Activated T-helper 1 cell treated with anti-CD3 and anti-CD28 coated beads, Interleukin-12 subunit alpha, Interleukin-12 subunit beta, Interleukin-2, Interleukin-4 antibody, amounts not matched to agents 30 ng/mL and 10 ng/mL and 1 ng/mL, durations not matched to agents 14 hours and 24 hours and 36 hours (primary cell): Measurements from ENCODE around the gene AP3S1. TPM values are rescaled to one million over a fixed set of nuclear protein-coding genes. Genes with fewer than 3 reads are reported as not detected.

ENCODE experiments used
- DNase-seq: peaks from one replicate; pipeline ENCODE4 v3.0.0; 2021; ENCODE audit warnings: low spot score
- H3K27ac Mint-ChIP-seq: one replicate; pipeline ENCODE4 v1.8.0; 2021; ENCODE audit warnings: mild to moderate bottlenecking, mixed read lengths
- H3K27me3 Mint-ChIP-seq: one replicate; pipeline ENCODE4 v1.8.0; 2022; ENCODE audit warnings: mild to moderate bottlenecking, moderate library complexity, mixed read lengths; ENCODE audit not compliant: insufficient read depth
- H3K36me3 Mint-ChIP-seq: one replicate; pipeline ENCODE4 v1.8.0; 2021; ENCODE audit warnings: low read depth, mixed read lengths
- H3K4me1 Mint-ChIP-seq: one replicate; pipeline ENCODE4 v1.8.0; 2021; ENCODE audit warnings: low read depth, mixed read lengths
- H3K4me3 Mint-ChIP-seq: one replicate; pipeline ENCODE4 v1.8.0; 2021; ENCODE audit warnings: mild to moderate bottlenecking, moderate library complexity, mixed read lengths
- H3K9me3 Mint-ChIP-seq: one replicate; pipeline ENCODE4 v1.8.0; 2021; ENCODE audit warnings: mixed read lengths
- intact Hi-C: fragments of 100-400 bp; cut with micrococcal nuclease; formaldehyde crosslinking; loops from one replicate; pipeline ENCODE4 v1.15.1; 2024
- total RNA-seq: library from RNA; stranded (reverse); gene quantifications from 2 replicates; pipeline ENCODE4 v1.2.3, GENCODE V29; 2022

The AP3S1 gene
- total RNA-seq, 1 donor from 2014 or later: 49.7 TPM

DNA sequence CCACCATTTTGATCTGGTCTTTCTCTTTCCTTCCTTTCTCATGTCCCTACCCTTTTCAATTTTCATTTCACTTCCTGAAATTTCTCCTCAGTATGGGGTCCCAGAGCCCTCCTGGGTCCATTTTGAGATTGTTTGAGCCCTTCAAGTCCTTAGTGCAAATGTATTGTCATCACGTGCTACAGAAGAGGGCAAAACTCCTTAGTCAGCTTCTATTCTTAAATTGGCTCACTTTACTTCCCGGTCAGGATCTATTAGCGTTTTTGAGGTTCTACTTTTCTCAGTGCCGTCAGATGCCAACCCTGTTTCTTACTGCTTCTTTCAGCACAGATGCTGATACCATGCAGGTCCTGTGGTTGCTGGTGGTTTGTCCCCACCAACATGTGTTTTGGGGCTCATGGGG is 6.3 kb upstream of the AP3S1 start:
- Mint-ChIP-seq H3K27ac (no peak overlapping the region), H3K9me3 (no peaks in the 10 kb centered on the region), H3K4me1 (peaks cover 39% of the 10 kb centered on the region), H3K4me3 (no peak overlapping the region), H3K36me3 (peaks cover 53% of the 10 kb centered on the region), H3K27me3 (no peaks in the 10 kb centered on the region)
- DNase-seq: no peak
- intact Hi-C loops: no loop called here

GRCh38 chr5:115838885-115839518 is 2.7 kb upstream of the AP3S1 start:
- Mint-ChIP-seq H3K4me3 (peak overlapping the region; percentile 98), H3K4me1 (peaks cover 43% of the 10 kb centered on the region), H3K9me3 (no peaks in the 10 kb centered on the region), H3K36me3 (peaks cover 45% of the 10 kb centered on the region), H3K27me3 (no peaks in the 10 kb centered on the region), H3K27ac (no peak overlapping the region)
- no peak for DNase-seq
- intact Hi-C loops: loop anchor here (1.0 to 2.0 kb wide), 5 partner anchors 205 to 543 kb away; partner anchors contain the start of gene CCDC112

DNA sequence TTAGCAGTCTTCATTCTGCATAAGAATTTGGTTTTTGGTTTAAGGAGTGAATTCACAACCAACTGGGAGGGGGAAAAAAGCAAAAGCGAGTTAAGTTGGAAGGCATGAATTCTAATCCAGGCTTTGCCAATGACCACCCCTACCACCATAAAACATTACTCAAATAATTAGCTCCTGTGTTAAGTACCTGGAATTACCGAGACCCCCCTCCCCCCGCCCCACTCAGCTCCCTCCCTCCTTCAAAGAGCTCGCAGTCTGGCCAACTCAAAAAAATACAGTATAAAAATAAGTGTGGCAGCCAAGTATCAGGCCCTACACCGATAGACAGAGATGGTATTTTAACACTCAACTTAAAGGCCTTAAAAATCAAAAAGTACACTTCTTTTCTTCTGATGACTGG is 862 bp upstream of the AP3S1 start:
- Mint-ChIP-seq H3K4me3 (peak overlapping the region; percentile 98), H3K27ac (peak overlapping the region; percentile 99), H3K27me3 (no peaks in the 10 kb centered on the region), H3K9me3 (no peaks in the 10 kb centered on the region), H3K4me1 (peaks cover 52% of the 10 kb centered on the region), H3K36me3 (peaks cover 30% of the 10 kb centered on the region)
- no peak for DNase-seq
- intact Hi-C loops: loop anchor here (1.0 to 2.0 kb wide), 8 partner anchors 10 to 672 kb away; partner anchors contain the start of genes COMMD10, FEM1C, PGGT1B and TMED7

DNA sequence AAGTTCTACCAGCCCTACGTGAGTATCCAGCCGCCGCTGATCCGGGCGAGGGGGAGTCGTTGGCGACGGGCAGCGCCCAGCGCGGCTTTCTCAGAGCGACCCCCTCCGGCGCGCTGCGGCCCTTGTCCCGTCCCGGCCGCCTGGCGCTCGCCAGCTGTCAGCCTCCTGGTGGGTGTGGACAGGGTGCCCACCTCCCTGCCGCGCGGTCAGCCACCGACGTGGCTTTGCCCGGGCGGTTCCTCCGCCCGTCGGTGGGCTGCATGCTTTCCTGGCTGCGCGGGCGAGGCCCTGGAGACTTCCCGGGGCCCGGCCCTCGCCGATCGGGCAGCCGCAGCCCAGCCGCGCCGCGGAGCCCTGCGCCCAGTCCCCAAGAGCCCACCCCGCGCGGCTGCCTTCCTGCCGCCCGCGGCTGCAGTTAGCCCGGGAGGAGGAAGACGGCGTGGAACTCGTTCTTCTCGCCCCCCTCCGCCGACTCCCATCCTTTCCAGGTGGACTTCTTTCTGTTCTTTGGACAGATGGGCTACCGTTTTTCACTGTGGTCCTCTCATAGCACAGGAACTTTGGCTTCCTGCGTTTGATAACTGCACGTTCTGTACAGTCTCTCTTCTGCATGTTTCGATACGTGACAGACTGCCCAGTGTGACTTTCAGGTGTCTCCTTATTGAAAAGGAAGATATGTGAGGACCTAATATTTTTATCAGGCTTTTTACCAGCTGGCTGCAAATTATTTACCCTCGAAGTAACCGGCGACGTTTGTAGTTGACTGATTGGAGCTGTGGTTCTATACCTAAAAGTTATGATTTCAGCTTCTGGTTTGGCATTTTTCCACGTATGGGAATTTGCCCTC is 577 bp downstream of the AP3S1 start:
- Mint-ChIP-seq H3K27me3 (no peaks in the 10 kb centered on the region), H3K4me1 (peaks cover 52% of the 10 kb centered on the region), H3K4me3 (peak overlapping the region; percentile 98), H3K27ac (peak overlapping the region; percentile 94), H3K36me3 (peaks cover 21% of the 10 kb centered on the region), H3K9me3 (no peaks in the 10 kb centered on the region)
- intact Hi-C loops: loop anchor here (1.0 kb wide), 1 partner anchor 633 kb away; no protein-coding TSS in a partner anchor
- DNase-seq: no peak

DNA sequence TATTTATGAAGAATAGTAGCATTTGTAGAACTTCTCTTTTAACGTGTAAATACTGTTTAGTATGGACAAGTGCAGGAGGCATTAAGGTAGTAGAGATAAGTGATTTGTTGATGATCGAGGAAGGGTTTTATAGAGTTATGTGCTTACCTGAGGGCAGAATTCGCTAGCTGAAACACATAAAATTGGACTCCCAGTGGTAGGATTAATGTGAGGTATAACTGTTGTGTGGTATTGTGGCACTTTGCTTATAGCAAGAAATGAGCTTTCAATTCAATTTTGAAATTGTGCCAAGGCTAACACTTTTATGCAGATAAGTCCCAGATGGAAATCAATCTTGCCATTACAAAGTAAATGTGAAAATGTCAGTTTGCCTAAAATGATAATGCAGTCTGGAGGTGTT is 1.2 kb downstream of the AP3S1 start:
- no peak for DNase-seq
- peaks cover 48% of the 10 kb centered on the region for H3K4me1 Mint-ChIP-seq
- H3K36me3 Mint-ChIP-seq: peaks cover 17% of the 10 kb centered on the region
- H3K4me3 Mint-ChIP-seq: peak overlapping the region; percentile 93
- H3K27ac Mint-ChIP-seq: peak overlapping the region; percentile 94
- intact Hi-C loops: loop anchor here (1.0 kb wide), 1 partner anchor 634 kb away; no protein-coding TSS in a partner anchor
- no peaks in the 10 kb centered on the region for H3K9me3 Mint-ChIP-seq
- H3K27me3 Mint-ChIP-seq: no peaks in the 10 kb centered on the region

DNA sequence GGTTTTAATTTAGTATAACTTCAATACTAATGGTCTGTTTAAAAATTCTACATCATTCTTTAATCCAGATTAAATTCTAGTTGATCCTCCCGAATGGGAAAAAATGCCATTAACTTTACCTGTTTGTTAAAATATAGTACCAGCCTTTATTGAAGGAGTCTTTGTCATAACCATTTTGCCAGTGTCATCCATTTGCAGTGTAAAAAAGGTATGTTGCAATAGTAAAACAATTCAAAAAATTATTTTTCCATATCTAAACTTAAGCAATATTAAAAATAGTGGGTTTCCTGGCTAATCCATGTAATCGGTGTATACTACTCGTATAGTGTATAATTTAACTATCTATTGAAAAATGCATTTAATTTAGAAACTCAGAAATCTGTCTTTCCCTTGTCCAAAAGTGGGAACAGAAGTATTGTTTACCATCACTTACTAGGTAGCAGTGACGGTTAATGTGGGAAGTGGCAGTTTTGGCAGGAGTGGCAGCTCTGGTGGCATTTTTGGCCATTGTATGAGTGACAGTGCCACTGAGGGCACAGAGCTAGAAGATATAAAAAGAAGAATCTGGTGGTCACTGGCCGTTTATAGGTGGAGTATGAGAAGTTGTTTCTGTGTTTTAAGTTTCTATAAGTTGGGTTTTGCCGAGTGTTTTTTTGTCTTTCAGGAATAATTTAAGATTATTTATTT is 1.9 kb downstream of the AP3S1 start:
- DNase-seq: no peak
- intact Hi-C loops: no loop called here
- Mint-ChIP-seq H3K4me1 (peaks cover 44% of the 10 kb centered on the region), H3K27me3 (no peaks in the 10 kb centered on the region), H3K36me3 (peaks cover 17% of the 10 kb centered on the region), H3K4me3 (peak overlapping the region; percentile 93), H3K27ac (no peak overlapping the region), H3K9me3 (no peaks in the 10 kb centered on the region)

- Mint-ChIP-seq H3K27me3 (no peaks in the 10 kb centered on the region), H3K9me3 (no peaks in the 10 kb centered on the region), H3K27ac (no peak overlapping the region), H3K36me3 (peaks cover 10% of the 10 kb centered on the region), H3K4me1 (peaks cover 36% of the 10 kb centered on the region), H3K4me3 (no peak overlapping the region)
- DNase-seq: no peak
- intact Hi-C loops: no loop called here
Observed at GRCh38 chr5:115844321-115844817, 2.6 kb downstream of the AP3S1 start.

- Mint-ChIP-seq H3K4me3 (no peak overlapping the region), H3K27ac (no peak overlapping the region), H3K36me3 (no peaks in the 10 kb centered on the region), H3K9me3 (no peaks in the 10 kb centered on the region), H3K27me3 (no peaks in the 10 kb centered on the region), H3K4me1 (peaks cover 24% of the 10 kb centered on the region)
- intact Hi-C loops: no loop called here
- no peak for DNase-seq
Observed at GRCh38 chr5:115847290-115847689, 5.6 kb downstream of the AP3S1 start.

DNA sequence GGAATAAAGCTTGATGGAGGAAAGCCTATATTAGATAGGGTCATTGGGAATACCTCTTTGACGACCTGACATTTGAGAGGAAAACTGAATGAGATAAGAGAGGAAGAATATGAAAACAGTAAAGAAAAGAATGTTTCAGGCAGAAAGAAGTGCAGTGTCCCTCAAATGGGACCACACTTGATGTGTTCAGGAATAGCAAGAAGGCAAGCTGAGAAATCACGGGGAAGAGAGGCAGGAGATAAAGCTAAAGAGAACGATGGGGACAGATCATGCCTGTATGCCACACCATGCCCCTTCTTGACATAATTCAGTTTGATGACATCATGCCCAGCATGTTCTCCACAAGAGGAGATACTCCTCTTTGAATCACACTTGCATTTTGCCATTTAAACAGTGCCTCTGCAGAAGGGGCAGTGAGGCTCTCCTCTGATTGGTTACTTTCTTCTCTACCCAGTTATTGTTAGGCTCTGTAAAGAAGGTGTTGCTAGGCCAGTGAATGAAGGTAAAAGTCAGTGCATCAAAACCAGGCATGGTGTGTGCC is 7.6 kb downstream of the AP3S1 start:
- intact Hi-C loops: no loop called here
- no peak overlapping the region for H3K4me3 Mint-ChIP-seq
- H3K36me3 Mint-ChIP-seq: no peaks in the 10 kb centered on the region

DNA sequence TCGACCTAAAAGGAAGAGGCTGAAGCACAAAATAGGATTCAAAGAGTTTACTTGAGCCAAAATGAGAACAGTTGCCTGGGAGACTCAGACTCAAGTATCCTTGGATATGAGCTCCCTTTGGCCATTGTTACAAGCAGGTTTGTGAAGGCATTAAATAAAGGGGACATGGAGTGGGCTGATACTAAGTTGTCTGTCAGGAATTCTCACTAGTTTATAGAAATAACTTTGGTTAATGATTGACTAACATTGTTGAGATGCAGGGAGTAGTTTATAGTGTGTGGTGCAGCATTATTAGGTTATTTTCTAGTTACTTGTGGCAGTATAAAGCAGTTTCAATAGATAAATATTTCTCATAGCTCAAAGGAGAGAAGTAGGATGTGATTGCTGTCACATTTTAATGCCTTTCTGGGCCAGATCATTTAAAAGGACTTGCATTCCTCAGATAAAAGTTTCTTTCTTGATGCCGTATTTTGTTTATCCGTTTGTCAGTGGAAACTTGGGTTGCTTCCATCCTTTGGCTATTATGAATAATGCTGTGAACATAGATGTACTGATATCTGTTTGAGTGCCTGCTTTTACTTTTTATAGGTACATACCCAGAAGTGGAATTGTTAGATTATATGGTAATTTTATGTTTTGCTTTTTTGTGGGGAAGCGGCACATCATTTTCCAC is 9.1 kb downstream of the AP3S1 start:
- intact Hi-C loops: no loop called here
- no peak overlapping the region for H3K4me3 Mint-ChIP-seq
- no peak overlapping the region for H3K27ac Mint-ChIP-seq
- peaks cover 10% of the 10 kb centered on the region for H3K9me3 Mint-ChIP-seq
- peaks cover 7% of the 10 kb centered on the region for H3K4me1 Mint-ChIP-seq
- DNase-seq: no peak
- H3K36me3 Mint-ChIP-seq: no peaks in the 10 kb centered on the region
- no peaks in the 10 kb centered on the region for H3K27me3 Mint-ChIP-seq

More for the DNA sequence above, 7.6 kb downstream of the AP3S1 start:
- H3K9me3 Mint-ChIP-seq: peaks cover 10% of the 10 kb centered on the region
- H3K27me3 Mint-ChIP-seq: no peaks in the 10 kb centered on the region
- H3K27ac Mint-ChIP-seq: no peak overlapping the region
- no peak for DNase-seq
- peaks cover 13% of the 10 kb centered on the region for H3K4me1 Mint-ChIP-seq

DNA sequence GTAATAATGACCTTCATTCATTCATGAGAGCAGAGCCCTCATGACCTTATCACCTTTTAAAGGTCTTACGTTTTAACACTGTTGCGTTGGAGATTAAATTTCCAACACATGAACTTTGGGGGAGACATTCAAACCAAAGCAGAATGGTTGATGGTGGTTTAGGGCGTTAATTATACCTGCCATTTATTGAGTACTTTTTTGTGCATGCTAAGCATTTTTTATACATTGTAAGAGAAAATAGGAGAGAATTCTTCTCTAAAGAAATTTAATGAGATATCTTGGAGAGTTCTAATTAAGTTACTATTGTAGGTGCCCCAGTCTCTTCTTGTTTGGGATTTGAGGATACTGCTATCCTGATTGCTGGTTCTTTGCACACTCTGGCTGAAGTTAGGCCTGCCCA is 12.4 kb downstream of the AP3S1 start:
- no peak overlapping the region for H3K4me3 Mint-ChIP-seq
- H3K9me3 Mint-ChIP-seq: peaks cover 10% of the 10 kb centered on the region
- no peak for DNase-seq
- intact Hi-C loops: no loop called here
- H3K4me1 Mint-ChIP-seq: peaks cover 17% of the 10 kb centered on the region
- no peak overlapping the region for H3K27ac Mint-ChIP-seq
- H3K27me3 Mint-ChIP-seq: peaks cover 4% of the 10 kb centered on the region
- no peaks in the 10 kb centered on the region for H3K36me3 Mint-ChIP-seq

DNA sequence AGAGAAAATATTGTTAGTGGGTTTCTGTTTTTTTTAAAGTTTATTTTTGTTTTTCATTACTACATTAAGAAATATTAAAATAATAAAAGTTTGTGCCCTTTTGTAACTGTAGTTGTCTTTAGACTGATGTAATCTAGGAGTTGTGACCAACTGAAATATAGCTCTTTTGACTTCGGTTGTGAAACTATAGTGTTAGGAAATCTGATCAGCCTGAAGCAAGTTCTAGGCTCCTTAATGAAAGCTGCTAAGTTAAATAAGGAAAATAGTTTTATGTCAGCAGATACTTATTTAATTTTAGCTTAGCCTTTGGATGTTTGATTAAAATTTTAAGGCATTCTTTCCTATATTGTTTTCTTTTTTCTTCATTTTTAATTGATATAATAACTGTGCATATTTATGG is 14.2 kb downstream of the AP3S1 start:
- intact Hi-C loops: no loop called here
- H3K27ac Mint-ChIP-seq: no peak overlapping the region
- peaks cover 4% of the 10 kb centered on the region for H3K27me3 Mint-ChIP-seq
- H3K4me1 Mint-ChIP-seq: peaks cover 17% of the 10 kb centered on the region
- H3K9me3 Mint-ChIP-seq: peaks cover 10% of the 10 kb centered on the region
- no peak overlapping the region for H3K4me3 Mint-ChIP-seq
- DNase-seq: no peak
- no peaks in the 10 kb centered on the region for H3K36me3 Mint-ChIP-seq
